HG02678 (cell line): ENCODE data around the gene IZUMO4.

Experiments used
- ATAC-seq: cut with Tn5 transposase; IDR thresholded peaks from one replicate; pipeline ENCODE4 v1.9.1; 2021; ENCODE audit warnings: mild to moderate bottlenecking, moderate library complexity; ENCODE audit not compliant: unreplicated experiment

The IZUMO4 gene

DNA sequence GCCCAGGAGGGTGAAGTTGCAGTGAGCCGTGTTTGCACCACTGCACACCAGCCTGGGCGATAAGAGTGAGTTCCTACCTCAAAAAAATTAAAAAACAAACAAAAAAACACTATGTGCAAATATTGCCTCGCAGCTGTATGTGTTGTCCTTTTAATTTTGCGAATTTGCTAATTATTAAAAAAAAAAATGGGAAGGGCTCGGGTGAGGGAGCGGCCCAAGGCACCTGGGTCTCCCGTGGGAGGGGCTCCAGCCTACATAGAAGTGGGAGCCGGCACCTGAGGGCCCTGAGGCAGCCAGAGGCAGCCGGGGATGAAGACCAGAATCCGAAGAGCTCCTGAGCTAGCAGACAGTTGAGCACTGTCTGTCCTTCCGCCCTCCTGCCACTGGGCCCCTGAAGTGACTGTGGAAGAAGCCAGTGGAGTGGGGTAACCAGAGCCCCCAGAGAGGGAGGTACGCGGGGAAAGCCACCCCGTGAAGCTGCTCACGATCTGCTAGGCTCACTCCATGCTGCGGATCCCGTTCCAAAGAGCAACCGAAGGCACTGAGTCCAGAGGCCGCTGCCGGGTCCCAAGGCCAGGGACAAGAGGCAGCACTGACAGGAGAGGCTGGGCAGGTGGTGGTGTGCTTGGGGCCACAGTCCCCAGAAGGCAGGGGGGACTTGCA is 6.5 kb downstream of the IZUMO4 start:
- no peak for ATAC-seq

DNA sequence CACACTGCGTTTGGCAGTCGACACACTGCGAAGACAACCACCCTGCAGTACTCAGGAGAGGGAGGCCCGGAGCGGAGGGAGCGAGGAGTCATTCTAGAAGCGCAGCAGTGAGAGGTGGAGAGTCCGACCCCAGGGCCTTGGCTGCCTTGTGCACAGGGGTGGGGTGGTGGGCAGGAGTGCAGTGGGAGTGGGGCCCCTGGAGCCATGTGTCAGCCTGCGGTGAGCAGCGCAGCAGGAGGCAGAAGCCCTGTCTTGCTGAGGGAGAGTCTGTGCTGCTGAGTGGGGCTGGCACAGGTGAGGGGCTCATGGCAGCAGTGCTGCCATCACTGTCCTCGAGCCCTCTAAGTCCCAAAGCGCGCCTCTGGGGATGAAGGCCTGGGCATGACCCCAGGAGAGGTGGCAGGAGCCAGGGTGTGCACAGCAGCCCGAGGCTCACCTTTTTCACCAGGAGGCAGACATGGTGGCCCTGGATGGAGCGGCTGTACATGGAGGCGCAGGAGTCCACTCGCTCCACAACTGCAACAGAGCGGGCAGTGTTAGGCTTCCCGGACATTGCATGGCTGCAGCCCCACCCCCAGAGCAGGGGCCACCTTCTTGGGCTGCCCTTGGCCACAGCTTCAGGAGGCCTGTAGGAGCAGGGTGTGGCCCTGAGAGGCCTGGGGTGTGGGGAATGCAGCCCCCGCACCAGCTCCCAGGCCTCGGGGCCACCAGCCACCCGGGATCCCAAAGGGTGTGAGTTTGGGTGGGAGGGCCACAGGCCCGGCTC is 11.7 kb downstream of the IZUMO4 start:
- ATAC-seq, result no peak

DNA sequence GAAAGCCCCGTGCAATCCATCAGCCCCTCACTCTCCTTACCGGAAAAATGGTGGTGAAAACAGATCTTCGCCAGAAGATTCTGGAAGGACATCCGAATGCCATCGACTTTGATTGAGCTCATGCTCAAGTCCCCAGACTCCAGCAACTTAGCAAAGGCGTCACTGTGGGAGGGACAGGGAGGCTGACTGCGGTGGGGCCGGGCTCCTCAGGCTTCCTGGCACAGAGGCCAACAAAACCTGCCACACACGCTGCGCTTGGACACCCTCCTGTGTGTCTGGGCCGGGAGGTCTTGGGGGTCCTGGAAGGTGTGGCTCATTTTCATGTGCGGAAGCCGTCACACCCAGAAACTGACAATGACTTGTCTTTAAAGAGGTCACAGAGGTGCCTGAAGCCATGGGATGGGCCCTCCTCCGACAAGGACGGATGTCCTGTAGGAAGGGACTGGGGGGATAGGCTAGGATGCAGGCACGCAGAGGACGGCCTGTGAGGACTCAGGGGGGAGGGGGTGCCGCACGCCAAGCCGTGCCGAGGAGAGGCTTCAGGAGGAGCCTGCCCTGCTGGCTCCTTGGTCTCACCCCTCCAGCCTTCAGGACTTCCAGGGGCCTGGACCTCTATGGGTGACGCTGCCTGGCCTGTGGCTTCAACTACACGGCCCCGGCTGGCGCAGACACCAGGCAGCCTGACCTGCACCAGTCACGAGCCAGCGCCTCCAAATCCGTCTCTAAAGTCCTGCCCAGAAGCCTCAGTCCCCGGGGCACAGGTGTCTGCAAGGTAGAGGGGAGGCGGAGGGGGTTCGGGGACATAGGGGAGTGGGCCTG is 12.5 kb downstream of the IZUMO4 start:
- ATAC-seq, result no peak

DNA sequence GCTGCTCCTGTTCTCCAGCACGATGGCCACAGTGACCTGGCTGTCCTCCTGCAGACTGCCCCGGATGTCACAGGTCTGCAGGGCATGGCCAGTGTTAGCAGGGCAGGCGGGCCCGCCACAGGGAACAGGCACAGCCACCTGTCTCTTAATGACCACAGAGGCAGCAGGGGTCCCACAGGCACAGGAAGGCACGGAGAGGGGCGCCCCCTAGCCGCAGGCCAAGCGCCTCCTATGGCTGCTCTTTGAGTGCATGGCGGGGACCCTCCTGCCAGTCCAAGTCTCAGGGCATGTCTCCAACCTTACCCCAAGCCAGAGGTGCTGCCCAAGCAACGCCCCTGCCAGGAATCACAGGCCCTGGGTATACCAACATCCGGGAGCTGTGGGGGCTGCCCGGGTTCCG is 14.1 kb downstream of the IZUMO4 start:
- no peak for ATAC-seq

DNA sequence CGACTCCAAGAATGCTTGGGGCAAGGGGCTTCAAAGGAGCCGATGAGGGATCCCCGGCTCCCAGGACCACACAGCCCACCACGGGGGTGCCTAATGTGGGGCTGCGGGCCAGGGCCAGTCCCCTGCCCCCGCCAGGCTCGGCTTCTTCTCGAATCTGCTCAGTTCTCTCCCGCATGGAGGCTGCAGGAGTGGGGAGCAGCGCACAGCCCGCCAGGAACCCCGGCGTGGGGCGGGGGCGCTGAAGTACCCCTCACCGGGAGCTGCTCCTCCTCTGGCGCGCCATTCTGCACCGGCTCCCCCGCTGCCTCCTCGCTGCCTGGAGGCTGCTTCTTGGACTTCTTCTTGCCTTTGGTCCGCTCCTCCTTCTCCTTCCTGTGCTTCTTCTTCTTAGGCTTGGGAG is 14.7 kb downstream of the IZUMO4 start:
- no peak for ATAC-seq

DNA sequence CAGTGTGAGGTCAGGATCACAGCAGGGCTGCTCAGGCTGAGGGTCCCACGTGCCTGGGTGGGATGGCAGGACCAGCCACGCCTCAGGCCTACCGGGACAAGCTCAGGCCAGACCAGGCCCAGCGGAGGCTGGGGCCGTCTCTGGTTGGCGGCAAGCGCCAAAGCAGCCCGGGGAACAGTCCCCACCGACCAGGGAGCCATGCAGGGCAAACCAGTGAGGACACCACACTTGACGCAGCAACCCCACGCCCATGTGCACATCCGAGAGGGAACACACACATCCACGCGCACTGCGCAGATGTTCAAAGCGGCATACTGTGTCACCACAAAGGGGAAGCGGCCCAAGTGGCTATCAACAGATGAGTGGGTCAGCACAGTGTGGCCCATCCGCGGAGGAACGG is 15.2 kb downstream of the IZUMO4 start:
- no peak for ATAC-seq

DNA sequence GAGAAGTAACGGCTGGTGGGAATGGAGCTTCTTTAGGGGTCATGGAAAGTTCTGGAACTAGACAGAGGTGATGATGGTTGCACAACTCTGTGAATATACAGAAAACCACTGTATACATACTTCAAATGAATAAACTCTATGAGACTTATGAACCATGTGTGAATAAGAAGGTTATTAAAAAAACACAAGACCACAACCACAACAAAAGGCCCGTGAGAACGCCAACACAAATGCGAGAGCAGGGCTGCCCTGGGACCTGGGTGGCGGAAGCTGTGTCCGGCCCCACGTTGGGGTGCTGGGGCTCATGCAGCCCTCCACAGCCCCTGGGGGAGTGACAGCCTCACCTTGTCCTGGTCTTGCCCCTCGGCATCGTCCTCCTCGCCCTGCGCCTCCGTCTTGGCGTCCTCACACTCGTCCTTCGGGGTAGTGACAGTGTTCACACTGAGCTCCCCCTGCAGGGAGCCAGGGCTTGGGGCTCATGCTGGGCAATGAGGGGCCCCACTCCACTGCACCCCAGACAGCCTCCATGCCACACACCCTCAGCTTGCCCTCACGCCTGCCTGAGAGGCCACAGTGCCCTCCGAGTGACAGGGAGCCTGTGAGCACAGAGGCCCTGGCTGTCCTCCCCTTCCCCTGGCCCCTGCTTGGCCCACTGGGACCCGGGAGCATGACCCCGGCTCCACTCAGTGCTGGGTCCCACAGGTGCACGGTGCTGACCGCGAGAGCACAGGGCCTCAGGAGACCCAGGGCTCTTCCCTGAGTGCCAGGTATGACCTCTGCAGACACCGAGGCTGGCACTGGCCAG is 16.0 kb downstream of the IZUMO4 start:
- no peak for ATAC-seq

DNA sequence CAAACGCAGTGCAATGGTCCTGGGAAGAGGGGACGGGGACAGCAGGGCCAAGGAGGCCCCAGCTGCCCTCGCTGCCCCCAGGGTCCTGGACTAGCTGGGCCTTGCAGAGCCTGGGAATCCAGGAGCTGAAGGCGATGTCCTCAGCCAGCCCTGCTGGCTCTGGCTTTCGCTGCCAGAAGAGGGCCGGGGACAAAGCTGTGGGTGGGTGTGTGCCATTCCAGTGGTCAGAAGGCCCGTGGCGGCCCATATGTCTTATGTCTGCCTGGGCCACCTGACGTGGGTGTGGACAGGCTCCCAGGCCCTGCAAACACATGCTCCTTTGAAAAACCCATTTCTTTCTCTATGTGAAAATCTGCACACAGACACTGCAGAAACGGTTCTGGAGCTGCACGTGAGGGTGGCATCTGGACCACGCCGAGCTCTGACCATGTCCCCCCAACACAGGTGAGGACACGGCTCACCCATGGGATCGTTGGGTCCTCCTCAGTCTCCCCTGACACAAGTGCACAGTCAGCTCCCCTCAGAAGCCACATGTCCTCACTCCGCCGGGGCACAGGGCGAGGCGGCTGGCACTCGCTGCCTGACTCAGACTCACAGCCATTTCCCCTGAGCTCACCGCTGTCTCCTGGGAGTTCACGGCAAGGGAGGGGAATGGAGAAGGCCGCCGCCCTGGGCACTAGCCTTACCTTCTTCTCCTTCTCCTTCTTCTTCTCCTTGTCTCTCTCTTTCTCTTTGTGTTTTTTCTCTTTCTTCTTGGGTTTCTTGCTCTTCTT is 16.9 kb downstream of the IZUMO4 start:
- no peak for ATAC-seq

DNA sequence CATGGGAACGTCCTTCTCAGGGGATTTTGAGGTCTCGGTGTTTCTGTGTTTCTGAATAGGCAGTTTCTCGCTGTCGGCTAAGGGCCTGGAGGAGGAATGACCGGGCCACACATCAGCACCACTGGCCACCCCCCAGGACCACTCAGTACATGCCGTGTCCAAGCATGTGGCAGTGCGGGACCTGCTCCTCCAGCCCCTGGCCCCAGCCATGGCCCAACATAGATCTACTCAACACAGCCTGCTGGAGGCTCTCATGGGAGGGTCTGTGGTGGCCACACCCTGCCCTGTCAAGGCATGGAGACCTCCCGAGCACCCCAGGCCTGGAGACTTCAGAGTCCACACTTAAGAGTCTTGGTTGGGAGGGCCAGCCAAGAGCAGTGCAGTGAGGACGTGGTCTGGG is 17.5 kb downstream of the IZUMO4 start:
- no peak for ATAC-seq

DNA sequence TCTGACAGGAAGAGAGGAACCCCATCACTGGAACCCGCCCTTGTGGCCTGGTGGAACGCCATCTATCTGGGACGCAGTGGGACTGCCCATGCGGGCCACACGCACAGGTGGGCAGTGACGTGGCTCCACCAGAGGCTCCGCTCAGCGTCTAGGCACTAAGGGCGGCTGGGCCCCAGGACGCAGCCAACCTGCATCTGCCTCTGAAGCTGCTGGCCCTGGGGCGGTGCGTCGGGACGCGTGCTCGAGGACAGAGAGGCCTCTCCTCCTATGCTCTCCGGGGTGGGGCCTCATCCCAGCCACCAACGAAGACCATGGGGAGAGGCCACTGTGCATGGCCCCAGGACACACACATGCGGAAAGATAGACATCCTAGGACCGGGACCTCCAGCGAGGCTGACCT is 18.1 kb downstream of the IZUMO4 start:
- no peak for ATAC-seq

DNA sequence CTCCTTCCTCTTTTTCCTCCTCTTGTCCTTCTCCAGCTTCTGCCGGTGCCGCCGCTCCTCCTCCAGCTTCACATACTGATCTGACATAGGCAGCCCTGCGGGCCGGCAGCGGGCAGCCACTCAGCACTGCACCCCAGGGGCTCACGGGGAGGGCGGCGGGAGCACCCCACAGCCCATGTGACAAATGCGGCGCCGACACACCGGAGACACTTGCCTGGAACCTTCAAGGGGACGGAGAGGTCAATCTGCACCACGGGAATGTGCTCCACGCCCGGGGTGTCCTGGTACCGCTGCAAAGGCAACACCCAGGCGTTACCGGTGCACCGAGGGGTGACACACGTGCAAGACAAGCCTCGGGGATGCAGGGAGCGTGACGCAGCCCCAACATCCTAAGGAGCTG is 18.6 kb downstream of the IZUMO4 start:
- no peak for ATAC-seq

DNA sequence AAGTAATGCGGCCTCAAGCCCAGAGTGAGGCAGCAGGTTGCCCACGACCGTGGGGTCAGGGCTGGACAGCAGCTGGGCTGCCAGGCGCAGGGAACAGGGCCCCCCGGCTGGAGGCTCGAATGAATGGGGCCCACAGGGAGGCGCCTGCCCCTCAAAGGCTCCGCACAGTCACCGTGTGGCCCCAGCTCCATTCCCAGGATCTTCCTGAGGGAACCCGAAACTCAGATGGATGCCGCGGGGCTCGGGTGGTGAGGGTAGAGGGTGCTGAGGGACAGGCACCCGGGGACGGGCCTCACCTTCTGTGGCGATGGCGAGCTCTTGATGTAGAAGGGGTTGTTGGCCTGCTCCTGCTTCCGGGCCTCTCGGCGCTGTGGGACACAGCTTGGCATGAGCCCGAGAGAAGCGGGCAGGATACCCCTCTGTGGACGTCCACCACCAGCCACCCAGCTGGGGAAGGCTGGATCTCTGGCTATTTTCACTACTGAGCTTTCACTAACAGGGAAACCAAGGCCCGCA is 19.3 kb downstream of the IZUMO4 start:
- ATAC-seq, result no peak

DNA sequence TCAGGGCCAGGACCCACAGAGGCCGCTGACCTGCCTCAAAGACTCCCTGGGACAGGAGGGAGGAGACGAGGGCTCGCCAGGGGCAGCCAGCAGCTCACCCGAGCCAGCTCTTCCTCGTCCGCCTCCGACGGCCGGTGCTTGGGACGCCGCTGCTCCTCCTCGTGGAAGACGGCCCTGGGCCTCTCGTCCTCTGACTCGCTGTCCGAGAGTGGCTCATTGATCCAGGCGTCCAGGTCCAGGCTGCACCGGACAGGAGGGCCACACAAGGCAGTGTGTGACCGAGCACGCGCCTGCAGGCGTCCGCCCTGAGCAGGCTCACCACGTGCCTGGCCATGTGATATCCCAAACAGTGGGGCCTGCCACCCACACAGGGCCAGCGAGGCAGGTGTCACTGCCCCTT is 19.8 kb downstream of the IZUMO4 start:
- ATAC-seq, result no peak

DNA sequence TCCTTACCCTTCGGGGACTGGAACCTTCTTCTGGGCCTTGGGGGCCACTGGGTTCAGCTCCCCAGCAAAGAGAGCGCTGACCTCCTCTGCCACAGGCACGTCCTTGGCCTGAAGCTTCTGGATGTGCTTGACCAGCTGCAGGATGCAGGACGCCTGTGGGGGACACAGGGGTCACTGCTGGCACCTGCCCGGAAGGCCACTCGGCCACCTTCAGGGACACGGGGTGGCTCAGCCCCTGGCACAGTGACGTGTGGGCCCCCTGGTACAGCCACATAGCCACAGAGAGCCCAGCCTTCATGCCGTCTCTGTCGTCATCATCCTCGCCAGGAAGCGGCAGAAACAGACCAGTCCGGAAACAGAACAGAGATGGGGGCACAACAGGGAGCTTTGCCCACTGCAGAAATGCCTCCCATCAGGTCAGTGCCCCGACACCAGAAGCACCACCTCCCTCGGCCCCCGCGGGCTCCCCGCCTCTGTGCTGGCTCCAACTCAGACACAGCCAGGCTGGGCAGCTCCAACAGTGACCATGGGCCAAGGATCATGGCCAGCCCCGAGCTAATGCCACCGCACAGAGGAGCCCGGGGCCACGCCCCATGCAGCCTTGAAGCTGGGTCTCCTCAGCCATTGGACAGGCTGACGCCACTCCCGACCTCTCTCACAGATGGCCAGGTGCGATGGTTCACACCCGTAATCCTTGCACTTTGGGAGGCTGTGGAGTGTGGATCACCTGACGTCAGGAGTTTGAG is 20.7 kb downstream of the IZUMO4 start:
- ATAC-seq, result no peak

DNA sequence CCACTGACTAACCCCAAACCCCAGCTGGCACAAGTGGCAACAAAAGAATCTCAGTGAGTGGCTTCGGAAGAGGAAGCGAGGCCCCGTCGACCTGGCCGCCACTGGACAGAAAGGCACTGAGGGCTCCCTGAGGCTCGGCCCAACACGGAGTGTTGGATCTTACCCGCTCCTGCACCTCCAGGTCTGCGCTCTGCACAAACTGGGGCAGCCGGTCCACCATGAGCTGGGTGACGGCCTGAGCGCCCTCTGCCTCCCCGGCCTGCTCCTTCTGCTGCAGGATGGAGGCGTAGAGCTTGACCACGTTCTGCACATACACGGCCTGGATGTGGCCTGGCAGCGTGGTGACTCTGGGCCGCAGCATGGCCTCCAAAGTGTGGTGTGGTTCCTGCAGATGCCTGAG is 21.7 kb downstream of the IZUMO4 start:
- no peak for ATAC-seq

DNA sequence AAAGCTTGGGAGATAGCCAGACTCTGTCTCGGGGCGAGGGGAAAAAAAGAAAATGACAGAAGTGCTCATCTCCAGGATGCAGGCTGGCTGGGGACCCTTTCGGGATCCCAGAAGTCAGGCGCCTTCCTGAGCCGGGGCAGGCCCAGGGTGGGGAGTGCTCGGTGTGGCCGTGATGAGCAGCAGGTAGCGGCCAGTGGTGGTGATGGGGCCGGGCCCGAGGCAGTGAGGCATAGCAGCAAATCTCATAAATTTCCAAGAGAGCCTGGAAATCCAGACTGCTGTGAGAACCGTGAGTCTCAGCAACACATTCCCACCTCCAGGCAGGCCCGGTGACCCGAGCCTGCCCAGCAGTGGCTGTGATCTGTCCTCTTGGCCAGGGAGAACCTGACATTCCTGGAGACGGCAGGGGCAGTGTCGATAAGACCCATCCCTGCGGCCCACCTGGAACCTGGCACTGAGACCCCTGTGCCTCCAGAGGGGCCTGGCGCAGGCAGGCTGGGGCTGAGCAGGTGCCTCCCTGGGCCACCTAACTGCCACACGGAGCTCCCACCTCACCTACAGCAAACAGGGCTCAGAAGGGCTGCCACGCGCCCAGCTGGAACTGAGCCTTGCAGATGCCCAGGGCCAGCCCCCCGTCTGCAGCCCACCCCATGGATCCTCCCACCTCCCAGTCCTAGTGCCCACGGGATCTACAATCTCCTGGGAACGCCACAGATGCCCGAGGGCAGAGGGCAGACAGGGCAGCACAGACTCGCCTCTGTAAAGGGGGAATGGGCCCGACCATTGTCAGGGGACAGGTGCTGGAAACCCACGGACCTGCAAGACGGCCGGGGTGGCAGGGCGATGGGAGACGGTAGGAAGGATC is 23.4 kb downstream of the IZUMO4 start:
- no peak for ATAC-seq

DNA sequence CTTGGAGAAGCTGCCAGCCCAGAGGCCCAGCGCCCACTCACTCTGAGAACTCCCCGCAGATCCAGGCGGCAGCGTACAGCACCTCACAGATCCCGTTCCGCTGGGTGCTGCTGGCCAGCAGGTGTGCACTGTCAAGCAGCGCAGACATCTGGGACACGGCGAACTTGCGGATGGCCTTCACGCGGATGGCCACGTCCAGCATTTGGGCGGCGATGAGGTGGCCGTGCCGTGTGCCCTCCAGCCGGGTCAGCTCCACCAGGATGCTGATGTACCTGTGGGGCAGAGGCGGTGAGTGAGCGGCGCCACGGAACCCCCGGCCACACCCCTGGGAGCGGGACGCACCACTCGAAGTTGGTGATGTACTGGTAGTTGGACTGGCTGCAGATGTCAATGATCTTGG is 24.1 kb downstream of the IZUMO4 start:
- no peak for ATAC-seq

DNA sequence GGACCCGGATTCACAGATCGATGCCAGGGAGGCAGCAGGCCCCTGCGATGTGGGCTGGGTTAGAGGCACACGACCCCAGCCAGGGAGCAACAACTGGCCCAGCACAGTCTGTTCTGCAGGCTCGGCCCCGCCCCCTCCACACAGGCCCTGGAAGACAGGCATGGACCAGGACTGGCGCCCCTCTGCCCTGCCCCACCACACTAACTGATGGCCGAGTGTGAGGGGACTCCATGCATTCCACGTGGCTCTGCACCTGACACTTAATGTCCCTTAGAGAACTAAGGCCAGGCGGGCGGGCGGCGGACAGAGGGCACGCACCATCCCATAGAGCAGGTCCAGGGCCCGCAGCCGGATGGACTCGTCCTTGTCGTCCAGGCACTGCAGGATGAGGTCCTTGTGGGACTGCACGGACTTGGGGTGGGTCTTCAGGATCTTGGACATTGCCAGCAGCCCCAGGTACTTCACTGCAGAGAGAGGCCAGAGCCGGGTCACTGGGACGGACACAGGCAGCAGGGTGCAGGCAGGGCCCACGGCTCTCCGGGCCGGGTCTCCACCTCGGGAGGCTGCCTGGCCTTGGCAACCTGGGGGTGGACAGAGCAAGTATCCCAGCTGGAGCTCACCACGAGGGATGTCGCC is 24.8 kb downstream of the IZUMO4 start:
- no peak for ATAC-seq
